ENCODE measurements around the gene MRPL14. TPM values are rescaled to one million over a fixed set of nuclear protein-coding genes. Genes with fewer than 3 reads are reported as not detected.

MRPL14 gene
- total and polyA plus RNA-seq, 4 donors = 34.6 to 118 (median 40.9) TPM

- no peak for TF ChIP-seq FOXA1 (IDR thresholded peaks at IDR 0.05)
- TF ChIP-seq EGR1 (IDR thresholded peaks at IDR 0.05; ENCODE audit: low read depth in 2 of 2) = no peak
Measured at GRCh38 chr6:44105993-44106740, 21.1 kb downstream of the MRPL14 start (continued).

GRCh38 chr6:44105146-44105545, 22.1 kb downstream of the MRPL14 start:
- peaks cover 2 to 5% (median 3%) of the 10 kb centered on the region in 4 donors for H3K36me3 ChIP-seq (ENCODE audit: control insufficient read depth in 4 of 4, insufficient read depth in 3 of 4, low read depth in 1 of 4, low read length in 3 of 4)
- H3K4me1 ChIP-seq (ENCODE audit: control insufficient read depth in 4 of 4, insufficient read depth in 4 of 4, low read length in 3 of 4) = peaks cover 2 to 40% (median 34%) of the 10 kb centered on the region in 4 donors
- H3K27ac ChIP-seq (ENCODE audit: low read depth in 1 of 2, low read length in 2 of 2) = peak overlapping the region; percentile 11 to 45
- H3K27me3 ChIP-seq (ENCODE audit: control insufficient read depth in 4 of 4, insufficient read depth in 4 of 4, low read length in 3 of 4) = no peaks in the 10 kb centered on the region
- no peak for TF ChIP-seq FOXA1 (IDR thresholded peaks at IDR 0.05)
- no peak for TF ChIP-seq MAX (IDR thresholded peaks at IDR 0.05)
- TF ChIP-seq EGR1 (IDR thresholded peaks at IDR 0.05; ENCODE audit: low read depth in 2 of 2) = no peak
- TF ChIP-seq SP1 (IDR thresholded peaks at IDR 0.05) = no peak
- no peak for TF ChIP-seq NR2F2 (IDR thresholded peaks at IDR 0.05)
- TF ChIP-seq HNF4G (IDR thresholded peaks at IDR 0.05) = no peak
- no peak for TF ChIP-seq GABPA (IDR thresholded peaks at IDR 0.05 in 1 of 2, conservative IDR thresholded peaks at IDR 0.05 in 1 of 2)
- TF ChIP-seq YY1 (IDR thresholded peaks at IDR 0.05) = no peak
- TF ChIP-seq CTCF (IDR thresholded peaks at IDR 0.05; ENCODE audit: low read depth, low read length, missing input control) = no peak
- TF ChIP-seq TAF1 (conservative IDR thresholded peaks at IDR 0.05) = no peak
- TF ChIP-seq ZBTB33 (IDR thresholded peaks at IDR 0.05) = no peak
- TF ChIP-seq RXRA (IDR thresholded peaks at IDR 0.05) = no peak
- no peak for TF ChIP-seq FOXA2 (IDR thresholded peaks at IDR 0.05)
- TF ChIP-seq REST (IDR thresholded peaks at IDR 0.05) = no peak
- no peak for TF ChIP-seq ATF3 (IDR thresholded peaks at IDR 0.05)
- no peak for TF ChIP-seq HNF4A (conservative IDR thresholded peaks at IDR 0.05)
- no peak for TF ChIP-seq RAD21 (IDR thresholded peaks at IDR 0.05)
- no peak for TF ChIP-seq JUND (IDR thresholded peaks at IDR 0.05)
- DNase-seq (ENCODE audit: low spot score) = no peak
- 69% methylated on average over 7 of the region's 7 CpGs for WGBS
- H3K4me3 ChIP-seq (ENCODE audit: low read depth in 1 of 3, low read length in 3 of 3) = no peak overlapping the region
- H3K9ac ChIP-seq (ENCODE audit: low read depth in 1 of 2, low read length in 2 of 2) = no peak overlapping the region
- no peaks in the 10 kb centered on the region for H3K9me3 ChIP-seq (ENCODE audit: control insufficient read depth in 4 of 4, low read length in 3 of 4)

All from liver (tissue), 9 donors.